NCI-H2081 treated with DMSO at 0.1 percent for 48 hours (cell line): Measurements from ENCODE around the gene TRMO.

Experiments
- DNase-seq: peaks from one replicate; lab custom pipeline; 2025; lab: John Stamatoyannopoulos, UW

TRMO gene

DNA sequence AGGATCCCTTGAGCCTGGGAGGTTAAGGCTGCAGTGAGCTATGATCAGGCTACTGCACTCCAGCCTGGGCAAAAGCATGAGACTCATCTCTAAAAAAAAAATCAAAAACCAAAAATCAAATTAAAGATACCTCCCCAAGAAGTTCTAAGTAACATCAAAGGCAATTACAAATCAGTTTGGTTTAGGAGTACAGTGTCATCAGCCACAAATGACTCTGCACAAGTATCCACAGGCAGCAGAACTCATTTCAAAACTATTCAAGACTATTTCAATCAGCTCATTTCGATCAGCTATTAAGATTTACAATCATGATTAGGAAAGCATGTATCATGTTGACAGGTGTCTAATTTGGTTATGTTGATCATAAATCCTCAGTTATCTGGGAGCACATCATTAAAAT lies 19.1 kb downstream of the TRMO start:
- DNase-seq, result no peak

- peak; percentile 17 for DNase-seq
These were observed 21.3 kb downstream of the TRMO start for GRCh38 chr9:97900738-97901565.

DNA sequence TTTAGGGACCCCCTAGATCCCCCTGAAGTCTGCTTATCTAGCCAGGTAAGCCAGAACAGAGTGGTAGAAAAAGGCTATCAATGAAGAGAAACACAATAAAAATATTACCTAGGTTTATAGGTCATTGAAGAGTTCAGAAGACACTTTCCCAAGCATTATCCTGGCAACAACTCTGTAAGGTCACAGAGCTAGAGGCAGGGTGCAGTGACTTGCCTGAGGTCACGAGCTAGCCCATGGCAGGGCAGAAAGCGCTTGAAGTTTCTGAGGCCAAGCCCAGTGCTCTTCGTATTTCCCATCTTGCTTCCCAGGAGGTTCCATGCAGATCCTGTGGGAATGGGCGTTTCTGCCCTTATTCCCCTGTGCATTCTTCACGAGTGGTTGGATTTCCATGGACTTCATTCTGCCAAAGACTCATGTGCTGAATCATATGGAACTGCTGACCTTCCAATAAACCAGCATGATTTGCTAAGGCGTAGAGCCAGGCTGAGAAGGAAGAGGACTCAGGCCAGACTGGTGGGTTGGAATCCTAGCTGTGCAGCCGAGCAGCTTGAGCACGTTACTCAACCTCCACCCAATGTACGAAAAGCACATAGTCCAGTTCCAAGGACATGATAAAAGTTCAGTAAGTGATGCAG lies 22.1 kb downstream of the TRMO start:
- DNase-seq, result no peak

- no peak for DNase-seq
These were observed 26.5 kb downstream of the TRMO start for GRCh38 chr9:97895695-97896332.

GRCh38 chr9:97895211-97895610 lies 27.1 kb downstream of the TRMO start:
- no peak for DNase-seq

GRCh38 chr9:97892421-97892820 lies 29.9 kb downstream of the TRMO start:
- no peak for DNase-seq

- DNase-seq, result no peak
These were observed 30.6 kb downstream of the TRMO start for GRCh38 chr9:97891736-97892135.

GRCh38 chr9:97889941-97890887 lies 32.1 kb downstream of the TRMO start:
- DNase-seq, result no peak

DNA sequence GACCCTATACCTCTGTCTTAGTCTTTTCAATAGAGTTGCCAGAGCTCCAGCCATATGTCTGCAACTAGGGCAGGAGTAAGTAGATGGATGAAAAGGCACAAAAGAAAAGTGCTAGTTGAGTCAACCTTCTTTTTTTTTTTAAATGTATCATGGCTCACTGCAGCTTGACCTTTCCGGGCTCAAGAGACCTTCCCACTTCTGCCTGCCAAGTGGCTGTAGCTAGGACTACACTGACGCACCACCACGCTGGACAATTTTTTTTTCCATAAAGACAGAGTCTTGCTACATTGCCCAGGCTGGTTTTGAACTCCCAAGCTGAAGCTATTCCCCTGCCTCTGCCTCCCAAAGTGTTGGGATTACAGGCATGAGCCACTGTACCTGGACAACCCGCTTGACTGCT lies 42.0 kb downstream of the TRMO start:
- DNase-seq, result no peak

DNA sequence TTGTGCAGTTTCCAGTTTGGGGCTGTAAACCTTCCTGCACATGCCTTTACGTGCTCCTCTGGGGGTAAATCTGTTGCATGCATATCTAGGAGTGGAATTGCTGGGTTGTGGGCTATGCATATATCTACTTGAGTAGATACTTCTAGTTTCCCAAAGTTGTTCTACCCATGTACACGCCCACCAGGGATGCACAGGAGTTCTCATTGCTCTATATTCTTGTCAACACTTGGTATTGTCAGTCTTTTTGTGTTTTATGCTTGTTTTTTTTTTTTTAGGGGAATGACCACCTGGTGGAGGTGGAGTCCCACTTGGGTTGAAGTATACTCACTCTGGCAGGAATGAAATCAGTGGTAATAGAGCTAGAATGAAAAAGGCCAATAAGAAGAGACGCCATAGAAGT lies 46.2 kb downstream of the TRMO start:
- no peak for DNase-seq

GRCh38 chr9:97875111-97875510 lies 47.2 kb downstream of the TRMO start:
- no peak for DNase-seq

DNA sequence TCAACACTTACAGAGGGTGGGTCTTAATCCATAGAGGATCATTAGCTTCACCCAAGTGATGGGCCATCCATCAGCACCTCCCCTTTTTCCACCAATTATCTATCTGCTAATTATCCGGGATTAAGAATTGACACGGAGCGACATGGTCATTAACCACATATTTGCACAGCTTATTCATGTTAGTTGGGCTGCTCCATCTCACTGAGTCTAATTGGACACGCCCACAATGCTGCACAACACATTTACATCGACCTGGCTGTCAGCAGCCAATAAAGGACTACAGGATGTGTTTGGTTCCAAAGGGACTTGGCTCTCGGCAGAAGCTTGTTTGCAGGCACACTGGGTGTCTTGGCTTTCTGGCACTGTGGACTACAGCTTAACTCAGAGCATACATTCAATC lies 47.7 kb downstream of the TRMO start:
- DNase-seq, result peak; percentile 84

DNA sequence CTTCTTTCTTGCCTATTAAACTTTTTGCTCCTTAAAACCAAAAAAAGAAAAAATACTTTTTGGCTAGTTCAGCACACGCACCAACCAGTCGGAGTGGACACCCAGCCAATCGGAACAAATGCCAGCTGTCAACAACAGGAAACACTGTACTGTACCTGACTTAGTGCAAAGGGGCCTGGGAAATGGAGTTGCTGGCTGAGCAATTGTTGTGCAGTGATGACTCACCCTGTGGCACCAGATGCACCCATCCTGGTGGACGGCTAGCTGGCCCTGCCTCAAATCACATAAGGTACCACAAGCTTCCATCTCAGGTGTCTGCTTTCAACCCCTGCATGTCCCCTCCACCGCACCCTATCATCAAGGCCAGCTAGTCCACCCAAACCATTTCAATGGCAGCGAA lies 48.4 kb downstream of the TRMO start:
- DNase-seq, result no peak

GRCh38 chr9:97873425-97873824 lies 48.9 kb downstream of the TRMO start:
- no peak for DNase-seq

DNA sequence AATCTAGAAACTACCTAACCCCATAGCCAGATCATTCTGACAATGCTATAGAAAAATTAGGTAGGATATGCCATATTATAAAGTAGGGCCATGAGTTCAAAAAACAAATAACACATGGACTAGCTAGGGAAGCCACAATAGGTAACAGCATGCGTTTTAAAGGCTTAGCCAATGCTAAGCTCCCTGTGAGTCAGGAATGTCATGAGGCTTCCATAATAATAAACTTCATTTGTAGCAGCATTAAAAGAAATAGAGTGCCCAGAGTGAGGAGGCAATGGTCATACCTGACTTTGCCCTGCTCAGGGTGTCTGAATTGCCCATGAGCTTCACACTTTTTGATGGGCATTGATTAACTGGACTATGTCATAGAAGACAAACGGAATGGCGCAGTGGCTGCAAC lies 53.4 kb downstream of the TRMO start:
- DNase-seq, result no peak

DNA sequence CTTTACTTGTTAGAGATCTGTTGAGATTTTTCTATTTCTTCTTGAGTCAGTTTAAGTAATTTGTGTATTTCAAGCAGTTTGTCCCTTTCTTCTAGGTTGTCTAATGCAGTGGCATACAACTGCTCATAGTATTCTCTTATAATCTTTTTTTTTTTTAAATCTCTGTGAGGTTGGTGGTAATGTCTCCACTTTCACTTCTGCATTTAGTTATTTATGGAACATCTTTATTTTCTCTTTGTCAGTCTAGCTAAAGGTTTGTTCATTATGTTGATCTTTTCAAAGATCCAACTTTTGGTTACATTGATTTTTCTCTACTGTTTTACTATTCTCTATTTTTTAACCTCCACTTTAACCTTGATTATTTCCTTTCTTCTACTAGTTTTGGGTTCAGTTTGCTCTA lies 55.5 kb downstream of the TRMO start:
- DNase-seq, result no peak

DNA sequence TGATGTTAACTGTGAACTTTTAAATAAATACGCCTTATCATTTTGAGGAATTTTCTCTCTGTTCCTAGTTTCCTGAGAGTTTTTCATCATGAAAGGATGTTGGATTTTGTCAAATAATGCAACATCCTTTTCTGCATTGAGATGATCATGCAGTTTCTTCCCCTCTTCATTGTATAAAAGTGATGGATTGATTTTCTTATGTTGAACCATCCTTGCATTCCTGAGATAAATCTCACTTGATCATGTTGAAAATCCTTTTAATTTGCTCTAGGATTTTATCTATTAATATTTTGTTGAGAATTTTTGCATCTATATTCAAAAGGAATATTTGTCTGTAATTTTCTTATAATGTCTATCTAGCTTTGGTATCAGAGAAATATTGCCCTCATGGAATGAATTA lies 56.0 kb downstream of the TRMO start:
- DNase-seq, result no peak

DNA sequence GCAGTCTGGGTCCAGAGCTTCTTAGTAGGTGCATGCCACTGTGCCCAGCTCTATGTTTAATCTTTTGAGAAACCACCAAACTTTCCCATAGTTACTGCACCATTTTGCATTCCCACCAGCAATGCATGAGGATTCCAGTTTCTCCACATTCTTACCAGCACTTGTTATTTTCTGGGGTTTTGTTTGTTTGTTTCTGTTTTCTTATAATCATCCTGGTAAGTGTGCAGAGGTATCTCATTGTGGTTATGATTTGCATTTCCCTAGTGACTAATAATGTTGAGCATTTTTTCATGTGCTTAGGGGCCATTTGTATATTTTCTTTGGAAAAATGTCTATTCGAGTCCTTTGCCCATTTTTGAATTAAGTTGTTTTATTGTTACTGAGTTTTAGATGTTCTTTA lies 57.9 kb downstream of the TRMO start:
- DNase-seq, result no peak

DNA sequence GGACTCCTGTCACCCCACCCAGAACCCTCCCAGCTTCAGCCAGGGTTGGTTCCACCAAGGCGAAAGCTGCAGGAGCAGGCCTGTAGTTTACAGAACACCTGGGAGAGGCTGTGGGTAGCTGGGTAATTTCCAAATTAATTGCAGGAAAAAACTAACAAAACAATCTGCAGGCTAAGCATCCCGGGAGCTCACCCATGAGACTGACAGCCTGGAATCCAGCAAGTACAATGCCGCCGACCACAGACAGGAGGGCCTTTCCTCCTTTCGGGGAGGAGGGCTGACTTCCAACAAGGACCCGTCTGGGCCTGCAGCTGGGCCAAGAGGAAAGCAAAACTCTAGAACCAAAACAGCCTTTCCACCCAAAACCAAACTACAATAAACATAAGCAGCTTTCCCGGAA lies 59.0 kb downstream of the TRMO start:
- no peak for DNase-seq

- DNase-seq, result no peak
These were observed 61.2 kb downstream of the TRMO start for GRCh38 chr9:97861148-97861475.

DNA sequence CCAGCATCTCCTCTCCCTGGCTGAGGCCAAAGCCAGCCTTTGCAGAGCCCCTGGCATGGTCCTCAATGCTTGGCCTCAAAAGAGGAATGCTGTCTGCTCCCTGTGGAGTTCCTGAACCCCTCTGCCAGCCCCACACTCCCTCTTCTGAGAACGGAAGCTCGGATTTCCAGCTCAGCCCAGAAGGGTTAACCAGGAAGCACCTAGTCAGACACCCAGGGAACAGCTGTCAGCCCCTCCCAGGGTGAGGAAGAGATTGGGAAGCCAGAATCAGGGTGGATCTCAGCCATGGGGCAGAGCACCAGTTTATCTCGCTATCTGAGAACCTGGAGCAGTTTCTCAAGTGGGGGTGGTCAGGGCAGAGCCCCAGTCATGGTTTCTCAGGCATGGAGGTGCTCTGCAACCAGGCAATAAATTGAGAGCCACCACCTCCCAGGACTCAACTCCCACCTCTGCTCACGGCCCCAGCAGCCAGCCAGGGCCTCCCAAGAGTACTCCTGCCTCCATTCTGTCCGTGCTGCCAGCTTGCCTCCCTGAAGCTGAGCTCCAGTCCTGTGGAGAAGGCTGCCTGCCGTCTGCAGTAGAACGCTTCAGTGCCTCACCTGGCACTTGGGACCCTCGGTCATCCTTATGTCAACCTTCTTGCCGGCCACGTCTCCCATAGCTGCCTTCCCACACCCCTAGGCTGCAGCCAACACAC lies 61.7 kb downstream of the TRMO start:
- no peak for DNase-seq

DNA sequence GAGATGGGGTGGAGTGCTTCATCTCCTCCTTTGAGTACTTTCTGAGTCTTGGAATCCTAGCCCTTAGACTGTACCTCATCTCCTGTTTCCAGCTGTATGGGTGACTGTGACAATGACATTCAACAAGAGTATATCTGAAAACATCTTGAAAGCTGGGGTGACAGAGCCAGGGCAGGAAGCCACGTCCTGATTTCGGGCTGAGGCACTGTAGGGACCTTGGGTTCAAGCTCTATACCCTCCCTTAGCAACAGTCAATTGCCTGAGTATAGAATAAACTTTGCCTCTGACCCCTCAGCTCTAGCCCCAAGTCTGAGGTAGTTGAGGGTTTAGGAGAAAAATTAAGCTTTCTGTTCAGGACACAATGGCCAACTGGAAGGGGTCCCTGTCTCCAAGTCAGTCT lies 63.0 kb downstream of the TRMO start:
- DNase-seq, result no peak
